HepG2 (cell line): ENCODE results near the gene ZFHX3. TPM values are rescaled to one million over a fixed set of nuclear protein-coding genes. Genes with fewer than 3 reads are reported as not detected.

Experiments used
- CENPT ChIP-seq: sonication (generic); formaldehyde crosslinking; IDR thresholded peaks from 2 replicates; pipeline ENCODE4 v1.8.0; 2022; ENCODE audit warnings: low read depth, mild to moderate bottlenecking, moderate library complexity, missing genetic modification reagents
- SIX4 ChIP-seq: sonication (generic); formaldehyde crosslinking; IDR thresholded peaks from 2 replicates; pipeline ENCODE4 v1.4.0; 2020; ENCODE audit warnings: missing genetic modification reagents
- SMAD3 ChIP-seq: sonication (generic); formaldehyde crosslinking; IDR thresholded peaks from 2 replicates; pipeline ENCODE4 v1.4.0; 2020; ENCODE audit warnings: missing genetic modification reagents
- YEATS4 ChIP-seq: sonication (generic); formaldehyde crosslinking; IDR thresholded peaks from 2 replicates; pipeline ENCODE4 v1.4.0; 2020; ENCODE audit warnings: missing genetic modification reagents, borderline replicate concordance
- polyA plus RNA-seq, 8 experiments: library from polyadenylated mRNA; depleted of rRNA in 3 of 8; stranded (reverse) in 7 of 8; unstranded in 1 of 8; fragments of >200 nt; fragmentation: Illumina TruSeq in 4 of 8; extraction: Trizol in 4 of 8; gene quantifications; 2 replicates each; pipeline versions ENCODE4 v1.2.1 to v1.2.3, GENCODE V29; 2011 to 2016; ENCODE audit warnings: low read depth in 4 of 8, missing spikeins in 1 of 8, mixed read lengths in 1 of 8; ENCODE audit not compliant: insufficient read depth in 1 of 8
- total RNA-seq, 5 experiments: library from RNA; depleted of rRNA; stranded (reverse); fragments of >200 nt; fragmentation: Illumina TruSeq; extraction: Trizol; gene quantifications; 2 replicates each; pipeline ENCODE4 v1.2.3, GENCODE V29; 2016; ENCODE audit warnings: low read depth in 1 of 5
- TF ChIP-seq, protein P1 (sequence below): sonication (generic); formaldehyde crosslinking; IDR thresholded peaks from 2 replicates; pipeline ENCODE4 v1.5.1; 2020; ENCODE audit warnings: mild to moderate bottlenecking, missing genetic modification reagents, borderline replicate concordance
- TF ChIP-seq, protein P2 (sequence below): sonication (generic); formaldehyde crosslinking; IDR thresholded peaks from 2 replicates; pipeline ENCODE4 v1.4.0; 2020; ENCODE audit warnings: missing genetic modification reagents, low read depth, mild to moderate bottlenecking, borderline replicate concordance
- TF ChIP-seq, protein P3 (sequence below): sonication (generic); formaldehyde crosslinking; IDR thresholded peaks from 2 replicates; pipeline ENCODE4 v1.5.0; 2020; ENCODE audit warnings: mild to moderate bottlenecking, missing genetic modification reagents

ZFHX3 gene
- total and polyA plus RNA-seq, 2 of the 13 experiments (the other 11 are each of a cell fraction or from before 2014, with no cell fraction given), result 5.0 to 6.0 TPM

DNA sequence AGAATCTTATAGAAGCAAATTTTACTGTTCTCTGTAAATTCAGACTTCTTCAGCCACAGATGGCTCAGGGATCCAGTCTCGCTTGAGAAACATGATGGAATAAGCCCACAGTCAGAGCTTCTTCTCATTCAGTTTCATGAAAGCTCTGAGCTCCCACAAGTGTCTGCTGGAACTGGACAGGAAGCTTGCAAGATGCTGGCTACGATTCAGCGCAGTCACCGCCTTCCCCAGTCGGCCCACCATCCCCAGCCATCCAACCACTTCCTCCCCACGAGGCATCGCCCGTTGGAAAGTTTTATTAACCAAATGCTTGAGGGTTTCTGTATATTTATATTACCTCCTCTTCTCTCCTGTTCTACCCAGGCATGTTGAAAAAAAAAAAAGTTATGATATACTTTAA is 171.7 kb downstream of the ZFHX3 start (continued):
- TF ChIP-seq, protein P1, sequence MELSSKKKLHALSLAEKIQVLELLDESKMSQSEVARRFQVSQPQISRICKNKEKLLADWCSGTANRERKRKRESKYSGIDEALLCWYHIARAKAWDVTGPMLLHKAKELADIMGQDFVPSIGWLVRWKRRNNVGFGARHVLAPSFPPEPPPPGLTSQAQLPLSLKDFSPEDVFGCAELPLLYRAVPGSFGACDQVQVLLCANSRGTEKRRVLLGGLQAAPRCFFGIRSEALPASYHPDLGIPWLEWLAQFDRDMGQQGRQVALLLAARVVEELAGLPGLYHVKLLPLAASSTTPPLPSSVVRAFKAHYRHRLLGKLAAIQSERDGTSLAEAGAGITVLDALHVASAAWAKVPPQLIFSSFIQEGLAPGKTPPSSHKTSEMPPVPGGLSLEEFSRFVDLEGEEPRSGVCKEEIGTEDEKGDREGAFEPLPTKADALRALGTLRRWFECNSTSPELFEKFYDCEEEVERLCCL (CRISPR knock-in tag), result no peak
- TF ChIP-seq, protein P2, sequence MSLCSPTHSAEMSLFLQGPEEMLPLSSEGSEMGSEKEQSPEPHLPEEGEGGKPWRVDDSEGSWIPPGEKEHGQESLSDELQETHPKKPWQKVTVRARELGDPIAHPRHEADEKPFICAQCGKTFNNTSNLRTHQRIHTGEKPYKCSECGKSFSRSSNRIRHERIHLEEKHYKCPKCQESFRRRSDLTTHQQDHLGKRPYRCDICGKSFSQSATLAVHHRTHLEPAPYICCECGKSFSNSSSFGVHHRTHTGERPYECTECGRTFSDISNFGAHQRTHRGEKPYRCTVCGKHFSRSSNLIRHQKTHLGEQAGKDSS (CRISPR knock-in tag), result no peak
- TF ChIP-seq CENPT (CRISPR knock-in tag) (no peak), YEATS4 (CRISPR knock-in tag) (no peak), SIX4 (CRISPR knock-in tag) (no peak), SMAD3 (CRISPR knock-in tag) (no peak)
- TF ChIP-seq, protein P3, sequence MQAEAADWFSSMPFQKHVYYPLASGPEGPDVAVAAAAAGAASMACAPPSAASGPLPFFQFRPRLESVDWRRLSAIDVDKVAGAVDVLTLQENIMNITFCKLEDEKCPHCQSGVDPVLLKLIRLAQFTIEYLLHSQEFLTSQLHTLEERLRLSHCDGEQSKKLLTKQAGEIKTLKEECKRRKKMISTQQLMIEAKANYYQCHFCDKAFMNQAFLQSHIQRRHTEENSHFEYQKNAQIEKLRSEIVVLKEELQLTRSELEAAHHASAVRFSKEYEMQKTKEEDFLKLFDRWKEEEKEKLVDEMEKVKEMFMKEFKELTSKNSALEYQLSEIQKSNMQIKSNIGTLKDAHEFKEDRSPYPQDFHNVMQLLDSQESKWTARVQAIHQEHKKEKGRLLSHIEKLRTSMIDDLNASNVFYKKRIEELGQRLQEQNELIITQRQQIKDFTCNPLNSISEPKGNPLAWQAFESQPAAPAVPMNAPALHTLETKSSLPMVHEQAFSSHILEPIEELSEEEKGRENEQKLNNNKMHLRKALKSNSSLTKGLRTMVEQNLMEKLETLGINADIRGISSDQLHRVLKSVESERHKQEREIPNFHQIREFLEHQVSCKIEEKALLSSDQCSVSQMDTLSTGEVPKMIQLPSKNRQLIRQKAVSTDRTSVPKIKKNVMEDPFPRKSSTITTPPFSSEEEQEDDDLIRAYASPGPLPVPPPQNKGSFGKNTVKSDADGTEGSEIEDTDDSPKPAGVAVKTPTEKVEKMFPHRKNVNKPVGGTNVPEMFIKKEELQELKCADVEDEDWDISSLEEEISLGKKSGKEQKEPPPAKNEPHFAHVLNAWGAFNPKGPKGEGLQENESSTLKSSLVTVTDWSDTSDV (CRISPR knock-in tag), result no peak
